ENCODE measurements around the gene PARP8.
"Not testable (repeated sequence)": the region's sequence is repeated elsewhere in the genome, so short reads cannot be mapped to it uniquely, and the experiment has no call there.

The PARP8 gene

GRCh38 chr5:50672663-50673062, 6.2 kb downstream of the PARP8 start:
- H3K27me3 ChIP-seq: no peaks in the 10 kb centered on the region
- peaks cover 50 to 68% of the 10 kb centered on the region in 2 experiments for H3K4me1 ChIP-seq (ENCODE audit: control insufficient read depth in 1 of 2, insufficient read depth in 1 of 2, low read depth in 1 of 2, low read length in 1 of 2)
- H3K27ac ChIP-seq: peak overlapping the region; percentile 78
- no peaks in the 10 kb centered on the region for H3K9me3 ChIP-seq
- H3K4me3 ChIP-seq (ENCODE audit: low read depth in 1 of 2, low read length in 1 of 2): peak overlapping the region in 1 of 2 experiments; percentile 47
- no peaks in the 10 kb centered on the region for H3K36me3 ChIP-seq
- no peak for TF ChIP-seq CTCF (IDR thresholded peaks at IDR 0.05)

GRCh38 chr5:50673444-50673843, 7.0 kb downstream of the PARP8 start:
- H3K27me3 ChIP-seq; H3K9me3 ChIP-seq; H3K36me3 ChIP-seq; H3K4me3 ChIP-seq (ENCODE audit: low read depth in 1 of 2, low read length in 1 of 2): not testable (repeated sequence)
- Histone ChIP-seq H3K27ac (peak overlapping the region; percentile 78), H3K4me1 (ENCODE audit: control insufficient read depth in 1 of 2, insufficient read depth in 1 of 2, low read depth in 1 of 2, low read length in 1 of 2) (peaks cover 54 to 75% of the 10 kb centered on the region in 2 experiments)

- peak overlapping the region; percentile 34 for H3K27ac ChIP-seq
- no peak for TF ChIP-seq CTCF (IDR thresholded peaks at IDR 0.05)
- no peak overlapping the region for H3K4me3 ChIP-seq (ENCODE audit: low read depth in 1 of 2, low read length in 1 of 2)
- H3K4me1 ChIP-seq (ENCODE audit: control insufficient read depth in 1 of 2, insufficient read depth in 1 of 2, low read depth in 1 of 2, low read length in 1 of 2): peaks cover 56 to 78% of the 10 kb centered on the region in 2 experiments
- no peaks in the 10 kb centered on the region for H3K9me3 ChIP-seq
- H3K36me3 ChIP-seq: no peaks in the 10 kb centered on the region
- no peaks in the 10 kb centered on the region for H3K27me3 ChIP-seq
These were observed 8.9 kb downstream of the PARP8 start for GRCh38 chr5:50675385-50675784.

GRCh38 chr5:50679554-50679953, 13.1 kb downstream of the PARP8 start:
- H3K4me1 ChIP-seq (ENCODE audit: control insufficient read depth in 1 of 2, insufficient read depth in 1 of 2, low read depth in 1 of 2, low read length in 1 of 2): peaks cover 26 to 45% of the 10 kb centered on the region in 2 experiments
- not testable (repeated sequence) for H3K9me3 ChIP-seq, H3K27me3 ChIP-seq, H3K36me3 ChIP-seq
- H3K27ac ChIP-seq: peak overlapping the region; percentile 71
- H3K4me3 ChIP-seq (ENCODE audit: low read depth in 1 of 2, low read length in 1 of 2): peak overlapping the region in 1 of 2 experiments; percentile 4

- Histone ChIP-seq H3K36me3 (no peaks in the 10 kb centered on the region), H3K4me1 (ENCODE audit: control insufficient read depth in 1 of 2, insufficient read depth in 1 of 2, low read depth in 1 of 2, low read length in 1 of 2) (peaks cover 15 to 26% of the 10 kb centered on the region in 2 experiments), H3K4me3 (ENCODE audit: low read depth in 1 of 2, low read length in 1 of 2) (no peak overlapping the region), H3K27me3 (no peaks in the 10 kb centered on the region), H3K9me3 (no peaks in the 10 kb centered on the region), H3K27ac (peak overlapping the region; percentile 9)
- TF ChIP-seq CTCF (IDR thresholded peaks at IDR 0.05): no peak
These were observed 18.3 kb downstream of the PARP8 start for GRCh38 chr5:50684721-50685120.

- H3K4me1 ChIP-seq (ENCODE audit: control insufficient read depth in 1 of 2, insufficient read depth in 1 of 2, low read depth in 1 of 2, low read length in 1 of 2): peaks cover 20 to 23% of the 10 kb centered on the region in 2 experiments
- no peaks in the 10 kb centered on the region for H3K9me3 ChIP-seq
- H3K4me3 ChIP-seq (ENCODE audit: low read depth in 1 of 2, low read length in 1 of 2): no peak overlapping the region
- peak overlapping the region; percentile 50 for H3K27ac ChIP-seq
- no peaks in the 10 kb centered on the region for H3K27me3 ChIP-seq
- H3K36me3 ChIP-seq: peaks cover 7% of the 10 kb centered on the region
- TF ChIP-seq CTCF (IDR thresholded peaks at IDR 0.05): no peak
These were observed 21.1 kb downstream of the PARP8 start for GRCh38 chr5:50687548-50687947.

All from neutrophil (primary cell).